HepG2 (cell line): ENCODE data around the gene CISD3. TPM values are rescaled to one million over a fixed set of nuclear protein-coding genes. Genes with fewer than 3 reads are reported as not detected.

Experiments used
- RARG ChIP-seq: sonication (generic); formaldehyde crosslinking; IDR thresholded peaks from 2 replicates; pipeline ENCODE4 v1.4.0; 2020; ENCODE audit warnings: low read depth, mild to moderate bottlenecking, missing genetic modification reagents
- SALL2 ChIP-seq: sonication (generic); formaldehyde crosslinking; IDR thresholded peaks from 2 replicates; pipeline ENCODE4 v1.8.1; 2023; ENCODE audit warnings: mild to moderate bottlenecking, missing genetic modification reagents, inconsistent platforms
- ZIK1 ChIP-seq: sonication (generic); formaldehyde crosslinking; IDR thresholded peaks from 2 replicates; pipeline ENCODE4 v1.5.0; 2020; ENCODE audit warnings: mild to moderate bottlenecking, low read depth, missing genetic modification reagents, borderline replicate concordance
- ZNF44 ChIP-seq: sonication (generic); formaldehyde crosslinking; IDR thresholded peaks from 2 replicates; pipeline ENCODE4 v1.5.1; 2020; ENCODE audit warnings: mild to moderate bottlenecking, missing genetic modification reagents
- ZNF772 ChIP-seq: sonication (generic); formaldehyde crosslinking; IDR thresholded peaks from 2 replicates; pipeline ENCODE4 v1.5.0; 2020; ENCODE audit warnings: mild to moderate bottlenecking, missing genetic modification reagents
- polyA plus RNA-seq, 8 experiments: library from polyadenylated mRNA; depleted of rRNA in 3 of 8; stranded (reverse) in 7 of 8; unstranded in 1 of 8; fragments of >200 nt; fragmentation: Illumina TruSeq in 4 of 8; extraction: Trizol in 4 of 8; gene quantifications; 2 replicates each; pipeline versions ENCODE4 v1.2.1 to v1.2.3, GENCODE V29; 2011 to 2016; ENCODE audit warnings: low read depth in 4 of 8, missing spikeins in 1 of 8, mixed read lengths in 1 of 8; ENCODE audit not compliant: insufficient read depth in 1 of 8
- total RNA-seq, 5 experiments: library from RNA; depleted of rRNA; stranded (reverse); fragments of >200 nt; fragmentation: Illumina TruSeq; extraction: Trizol; gene quantifications; 2 replicates each; pipeline ENCODE4 v1.2.3, GENCODE V29; 2016; ENCODE audit warnings: low read depth in 1 of 5
- TF ChIP-seq, protein P1 (sequence below): sonication (generic); formaldehyde crosslinking; conservative IDR thresholded peaks from 2 replicates; pipeline ENCODE4 v1.5.0; 2020; ENCODE audit warnings: missing genetic modification reagents
- TF ChIP-seq, protein P2 (sequence below): sonication (generic); formaldehyde crosslinking; IDR thresholded peaks from 2 replicates; pipeline ENCODE4 v1.8.1; 2022; ENCODE audit warnings: low read depth, mild to moderate bottlenecking, missing genetic modification reagents
- TF ChIP-seq, protein P3 (sequence below), 2 experiments: sonication (generic) in 1 of 2; formaldehyde crosslinking in 1 of 2; IDR thresholded peaks; 2 replicates each; pipeline versions ENCODE4 v1.4.0 to v1.6.1; 2016 to 2020; ENCODE audit warnings: borderline replicate concordance in 1 of 2, low read depth in 1 of 2, mild to moderate bottlenecking in 1 of 2, missing genetic modification reagents in 1 of 2
- TF ChIP-seq, protein P4 (sequence below): sonication (generic); formaldehyde crosslinking; IDR thresholded peaks from one replicate; pipeline ENCODE4 v1.5.1; 2020; ENCODE audit warnings: mild to moderate bottlenecking, missing genetic modification reagents; ENCODE audit errors: not compliant biosample characterization

Gene CISD3
- total and polyA plus RNA-seq, 2 of the 13 experiments (the other 11 are each of a cell fraction or from before 2014, with no cell fraction given) = 30.0 to 34.1 TPM

DNA sequence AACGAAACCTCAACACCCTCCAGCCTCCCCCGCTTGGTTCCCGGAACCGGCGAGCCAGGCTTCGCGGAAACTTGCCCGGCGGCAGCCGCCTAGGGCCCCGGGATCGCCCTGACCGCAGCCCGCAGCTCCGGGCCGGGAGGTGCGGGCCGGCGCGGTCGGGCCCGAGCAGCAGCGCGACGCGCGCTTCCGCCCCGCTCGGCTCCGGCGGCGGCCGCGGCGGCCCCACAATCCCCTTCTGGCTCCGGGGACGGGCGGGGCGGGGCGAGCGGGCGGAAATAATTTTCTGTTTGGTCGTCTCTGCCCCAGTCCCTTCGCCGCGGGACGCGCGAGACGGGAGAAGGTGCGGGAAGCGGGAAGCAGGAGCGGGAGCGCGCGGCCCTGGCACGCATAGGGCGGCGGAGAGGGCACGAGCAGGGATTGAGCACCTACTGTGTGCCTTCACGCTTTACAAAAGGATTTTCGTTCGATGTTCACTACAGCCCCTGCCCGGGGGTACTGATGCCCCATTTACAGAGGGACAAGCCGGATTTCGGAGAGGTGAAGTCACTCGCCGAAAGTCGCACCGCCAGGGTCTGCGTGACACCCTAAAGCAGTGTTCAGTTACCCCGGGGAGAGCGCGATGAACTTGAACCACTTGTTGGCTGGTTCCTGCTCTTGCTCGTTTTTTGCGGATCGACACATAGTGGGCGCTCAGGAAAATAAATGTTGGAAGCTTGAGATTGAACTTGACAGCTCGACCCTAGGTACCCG, 27.8 kb upstream of the CISD3 start (continued):
- TF ChIP-seq, protein P1, sequence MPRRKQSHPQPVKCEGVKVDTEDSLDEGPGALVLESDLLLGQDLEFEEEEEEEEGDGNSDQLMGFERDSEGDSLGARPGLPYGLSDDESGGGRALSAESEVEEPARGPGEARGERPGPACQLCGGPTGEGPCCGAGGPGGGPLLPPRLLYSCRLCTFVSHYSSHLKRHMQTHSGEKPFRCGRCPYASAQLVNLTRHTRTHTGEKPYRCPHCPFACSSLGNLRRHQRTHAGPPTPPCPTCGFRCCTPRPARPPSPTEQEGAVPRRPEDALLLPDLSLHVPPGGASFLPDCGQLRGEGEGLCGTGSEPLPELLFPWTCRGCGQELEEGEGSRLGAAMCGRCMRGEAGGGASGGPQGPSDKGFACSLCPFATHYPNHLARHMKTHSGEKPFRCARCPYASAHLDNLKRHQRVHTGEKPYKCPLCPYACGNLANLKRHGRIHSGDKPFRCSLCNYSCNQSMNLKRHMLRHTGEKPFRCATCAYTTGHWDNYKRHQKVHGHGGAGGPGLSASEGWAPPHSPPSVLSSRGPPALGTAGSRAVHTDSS (CRISPR knock-in tag) = no peak
- TF ChIP-seq RARG (CRISPR knock-in tag) (no peak; the same call in 1 of the 2 replicates), ZIK1 (peak; percentile 95), ZNF44 (0 out of 2 replicates have a peak, but pooled peaks have one; percentile 55), ZNF772 (CRISPR knock-in tag) (peak; percentile 87), SALL2 (CRISPR knock-in tag) (peak; percentile 87; the same call in 1 of the 2 replicates)
- TF ChIP-seq, protein P2, sequence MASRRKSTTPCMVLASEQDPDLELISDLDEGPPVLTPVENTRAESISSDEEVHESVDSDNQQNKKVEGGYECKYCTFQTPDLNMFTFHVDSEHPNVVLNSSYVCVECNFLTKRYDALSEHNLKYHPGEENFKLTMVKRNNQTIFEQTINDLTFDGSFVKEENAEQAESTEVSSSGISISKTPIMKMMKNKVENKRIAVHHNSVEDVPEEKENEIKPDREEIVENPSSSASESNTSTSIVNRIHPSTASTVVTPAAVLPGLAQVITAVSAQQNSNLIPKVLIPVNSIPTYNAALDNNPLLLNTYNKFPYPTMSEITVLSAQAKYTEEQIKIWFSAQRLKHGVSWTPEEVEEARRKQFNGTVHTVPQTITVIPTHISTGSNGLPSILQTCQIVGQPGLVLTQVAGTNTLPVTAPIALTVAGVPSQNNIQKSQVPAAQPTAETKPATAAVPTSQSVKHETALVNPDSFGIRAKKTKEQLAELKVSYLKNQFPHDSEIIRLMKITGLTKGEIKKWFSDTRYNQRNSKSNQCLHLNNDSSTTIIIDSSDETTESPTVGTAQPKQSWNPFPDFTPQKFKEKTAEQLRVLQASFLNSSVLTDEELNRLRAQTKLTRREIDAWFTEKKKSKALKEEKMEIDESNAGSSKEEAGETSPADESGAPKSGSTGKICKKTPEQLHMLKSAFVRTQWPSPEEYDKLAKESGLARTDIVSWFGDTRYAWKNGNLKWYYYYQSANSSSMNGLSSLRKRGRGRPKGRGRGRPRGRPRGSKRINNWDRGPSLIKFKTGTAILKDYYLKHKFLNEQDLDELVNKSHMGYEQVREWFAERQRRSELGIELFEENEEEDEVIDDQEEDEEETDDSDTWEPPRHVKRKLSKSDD (CRISPR knock-in tag) = peak; percentile 51; the same call in 1 of the 2 replicates
- TF ChIP-seq, protein P3, sequence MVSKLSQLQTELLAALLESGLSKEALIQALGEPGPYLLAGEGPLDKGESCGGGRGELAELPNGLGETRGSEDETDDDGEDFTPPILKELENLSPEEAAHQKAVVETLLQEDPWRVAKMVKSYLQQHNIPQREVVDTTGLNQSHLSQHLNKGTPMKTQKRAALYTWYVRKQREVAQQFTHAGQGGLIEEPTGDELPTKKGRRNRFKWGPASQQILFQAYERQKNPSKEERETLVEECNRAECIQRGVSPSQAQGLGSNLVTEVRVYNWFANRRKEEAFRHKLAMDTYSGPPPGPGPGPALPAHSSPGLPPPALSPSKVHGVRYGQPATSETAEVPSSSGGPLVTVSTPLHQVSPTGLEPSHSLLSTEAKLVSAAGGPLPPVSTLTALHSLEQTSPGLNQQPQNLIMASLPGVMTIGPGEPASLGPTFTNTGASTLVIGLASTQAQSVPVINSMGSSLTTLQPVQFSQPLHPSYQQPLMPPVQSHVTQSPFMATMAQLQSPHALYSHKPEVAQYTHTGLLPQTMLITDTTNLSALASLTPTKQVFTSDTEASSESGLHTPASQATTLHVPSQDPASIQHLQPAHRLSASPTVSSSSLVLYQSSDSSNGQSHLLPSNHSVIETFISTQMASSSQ (IDR thresholded peaks at IDR 0.05; ENCODE audit: low read depth) = no peak
- TF ChIP-seq, protein P3 (CRISPR knock-in tag; IDR thresholded peaks at IDR 0.05; ENCODE audit: borderline replicate concordance) = peak; percentile 14
- TF ChIP-seq, protein P4, sequence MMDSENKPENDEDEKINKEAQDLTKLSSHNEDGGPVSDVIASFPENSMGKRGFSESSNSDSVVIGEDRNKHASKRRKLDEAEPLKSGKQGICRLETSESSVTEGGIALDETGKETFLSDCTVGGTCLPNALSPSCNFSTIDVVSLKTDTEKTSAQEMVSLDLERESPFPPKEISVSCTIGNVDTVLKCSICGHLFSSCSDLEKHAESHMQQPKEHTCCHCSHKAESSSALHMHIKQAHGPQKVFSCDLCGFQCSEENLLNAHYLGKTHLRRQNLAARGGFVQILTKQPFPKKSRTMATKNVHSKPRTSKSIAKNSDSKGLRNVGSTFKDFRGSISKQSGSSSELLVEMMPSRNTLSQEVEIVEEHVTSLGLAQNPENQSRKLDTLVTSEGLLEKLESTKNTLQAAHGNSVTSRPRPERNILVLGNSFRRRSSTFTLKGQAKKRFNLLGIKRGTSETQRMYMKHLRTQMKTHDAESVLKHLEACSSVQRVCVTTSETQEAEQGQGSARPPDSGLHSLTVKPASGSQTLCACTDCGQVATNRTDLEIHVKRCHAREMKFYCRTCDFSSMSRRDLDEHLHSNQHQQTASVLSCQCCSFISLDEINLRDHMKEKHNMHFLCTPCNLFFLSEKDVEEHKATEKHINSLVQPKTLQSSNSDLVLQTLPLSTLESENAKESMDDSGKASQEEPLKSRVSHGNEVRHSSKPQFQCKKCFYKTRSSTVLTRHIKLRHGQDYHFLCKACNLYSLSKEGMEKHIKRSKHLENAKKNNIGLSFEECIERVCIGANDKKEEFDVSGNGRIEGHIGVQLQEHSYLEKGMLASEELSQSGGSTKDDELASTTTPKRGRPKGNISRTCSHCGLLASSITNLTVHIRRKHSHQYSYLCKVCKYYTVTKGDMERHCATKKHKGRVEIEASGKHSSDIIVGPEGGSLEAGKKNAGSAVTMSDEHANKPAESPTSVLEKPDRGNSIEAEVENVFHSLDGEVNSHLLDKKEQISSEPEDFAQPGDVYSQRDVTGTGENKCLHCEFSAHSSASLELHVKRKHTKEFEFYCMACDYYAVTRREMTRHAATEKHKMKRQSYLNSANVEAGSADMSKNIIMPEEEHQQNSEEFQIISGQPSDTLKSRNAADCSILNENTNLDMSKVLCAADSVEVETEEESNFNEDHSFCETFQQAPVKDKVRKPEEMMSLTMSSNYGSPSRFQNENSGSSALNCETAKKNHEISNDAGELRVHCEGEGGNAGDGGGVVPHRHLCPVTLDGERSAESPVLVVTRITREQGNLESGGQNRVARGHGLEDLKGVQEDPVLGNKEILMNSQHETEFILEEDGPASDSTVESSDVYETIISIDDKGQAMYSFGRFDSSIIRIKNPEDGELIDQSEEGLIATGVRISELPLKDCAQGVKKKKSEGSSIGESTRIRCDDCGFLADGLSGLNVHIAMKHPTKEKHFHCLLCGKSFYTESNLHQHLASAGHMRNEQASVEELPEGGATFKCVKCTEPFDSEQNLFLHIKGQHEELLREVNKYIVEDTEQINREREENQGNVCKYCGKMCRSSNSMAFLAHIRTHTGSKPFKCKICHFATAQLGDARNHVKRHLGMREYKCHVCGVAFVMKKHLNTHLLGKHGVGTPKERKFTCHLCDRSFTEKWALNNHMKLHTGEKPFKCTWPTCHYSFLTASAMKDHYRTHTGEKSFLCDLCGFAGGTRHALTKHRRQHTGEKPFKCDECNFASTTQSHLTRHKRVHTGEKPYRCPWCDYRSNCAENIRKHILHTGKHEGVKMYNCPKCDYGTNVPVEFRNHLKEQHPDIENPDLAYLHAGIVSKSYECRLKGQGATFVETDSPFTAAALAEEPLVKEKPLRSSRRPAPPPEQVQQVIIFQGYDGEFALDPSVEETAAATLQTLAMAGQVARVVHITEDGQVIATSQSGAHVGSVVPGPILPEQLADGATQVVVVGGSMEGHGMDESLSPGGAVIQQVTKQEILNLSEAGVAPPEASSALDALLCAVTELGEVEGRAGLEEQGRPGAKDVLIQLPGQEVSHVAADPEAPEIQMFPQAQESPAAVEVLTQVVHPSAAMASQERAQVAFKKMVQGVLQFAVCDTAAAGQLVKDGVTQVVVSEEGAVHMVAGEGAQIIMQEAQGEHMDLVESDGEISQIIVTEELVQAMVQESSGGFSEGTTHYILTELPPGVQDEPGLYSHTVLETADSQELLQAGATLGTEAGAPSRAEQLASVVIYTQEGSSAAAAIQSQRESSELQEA (CRISPR knock-in tag) = peak; percentile 63
